H1 (cell line): ENCODE measurements around the gene WDR48. TPM values are rescaled to one million over a fixed set of nuclear protein-coding genes. Genes with fewer than 3 reads are reported as not detected.

Experiments
- CTCF ChIA-PET: fragments of 300-600 bp; sonication (Branson Sonifier 250); formaldehyde crosslinking; loops from one replicate; lab custom pipeline; 2021; ENCODE audit not compliant: partially characterized antibody; lab: Charles Lee
- POLR2A ChIA-PET: fragments of 300-600 bp; sonication (Branson Sonifier 250); formaldehyde crosslinking; loops from one replicate; lab custom pipeline; 2021; ENCODE audit warnings: inconsistent platforms; ENCODE audit not compliant: partially characterized antibody; lab: Charles Lee
- DNase-seq, 2 experiments: peaks; one replicate each; pipeline versions ENCODE4 v3.0.0 to v3.0.0-alpha.2; 2010 to 2022; ENCODE audit warnings: low spot score in 2 of 2, low read depth in 1 of 2, mixed read lengths in 1 of 2
- FAIRE-seq: peaks from 2 replicates; lab custom pipeline; 2011; peaks lifted over from hg19 to GRCh38; lab: Jason Lieb, UNC
- H2AFZ ChIP-seq: 2 replicates; pipeline ENCODE4 v1.8.1; 2012; ENCODE audit warnings: low read length, inconsistent platforms
- H2AK5ac ChIP-seq: 2 replicates; pipeline ENCODE4 v1.6.1; 2013; ENCODE audit warnings: low read depth, low read length
- H2BK120ac ChIP-seq: replicated peaks from 2 replicates; pipeline ENCODE3; 2013; ENCODE audit warnings: low read depth, low read length, inconsistent platforms
- H2BK12ac ChIP-seq: 2 replicates; pipeline ENCODE4 v1.6.1; 2013; ENCODE audit warnings: low read depth, low read length
- H2BK15ac ChIP-seq: 2 replicates; pipeline ENCODE4 v1.6.1; 2013; ENCODE audit warnings: low read length
- H2BK20ac ChIP-seq: 2 replicates; pipeline ENCODE4 v1.6.1; 2013; ENCODE audit warnings: low read length
- H2BK5ac ChIP-seq: 2 replicates; pipeline ENCODE4 v1.6.1; 2013; ENCODE audit warnings: low read depth, low read length
- H3K14ac ChIP-seq: 2 replicates; pipeline ENCODE4 v1.6.1; 2013; ENCODE audit warnings: inconsistent platforms; ENCODE audit not compliant: insufficient read length
- H3K18ac ChIP-seq: 2 replicates; pipeline ENCODE4 v1.6.1; 2013; ENCODE audit warnings: low read length; ENCODE audit errors: extremely low read depth
- H3K23ac ChIP-seq: 2 replicates; pipeline ENCODE4 v1.6.1; 2013; ENCODE audit warnings: inconsistent platforms; ENCODE audit not compliant: insufficient read length
- H3K23me2 ChIP-seq: 2 replicates; pipeline ENCODE4 v1.6.1; 2013; ENCODE audit warnings: low read depth, low read length
- H3K27ac ChIP-seq: 2 replicates; pipeline ENCODE4 v1.6.1; 2011; ENCODE audit warnings: low read depth, low read length, inconsistent platforms
- H3K27me3 ChIP-seq, 4 experiments: replicated peaks in 1 of 4; 1 replicate in 1 of 4; 2 replicates in 3 of 4; pipeline versions ENCODE4 v1.6.1 to v1.8.1; 2011 to 2013; ENCODE audit warnings: low read length in 3 of 4, mild to moderate bottlenecking in 3 of 4, inconsistent platforms in 2 of 4, mixed read lengths in 2 of 4, moderate library complexity in 1 of 4; ENCODE audit not compliant: control insufficient read depth in 3 of 4, insufficient read depth in 3 of 4; ENCODE audit errors: extremely low read depth in 1 of 4
- H3K36me3 ChIP-seq, 4 experiments: 2 replicates each; pipeline versions ENCODE4 v1.6.1 to v1.8.1; 2011 to 2013; ENCODE audit warnings: mild to moderate bottlenecking in 4 of 4, low read length in 3 of 4, moderate library complexity in 2 of 4, control low read depth in 1 of 4, inconsistent platforms in 1 of 4; ENCODE audit not compliant: insufficient read depth in 4 of 4, control insufficient read depth in 2 of 4
- H3K4ac ChIP-seq: replicated peaks from 2 replicates; pipeline ENCODE3; 2013; ENCODE audit warnings: low read length, low read depth, mixed read lengths, inconsistent platforms; ENCODE audit not compliant: insufficient read length
- H3K4me1 ChIP-seq, 4 experiments: replicated peaks in 1 of 4; 1 replicate in 1 of 4; 2 replicates in 3 of 4; pipeline versions ENCODE4 v1.6.1 to v1.8.1; 2011 to 2013; ENCODE audit warnings: low read length in 3 of 4, inconsistent platforms in 2 of 4, mixed read lengths in 1 of 4; ENCODE audit not compliant: insufficient read depth in 4 of 4, control insufficient read depth in 3 of 4
- H3K4me2 ChIP-seq, 2 experiments: 2 replicates each; pipeline versions ENCODE4 v1.6.1 to v1.8.1; 2011 to 2013; ENCODE audit warnings: low read depth in 2 of 2, low read length in 2 of 2, control low read depth in 1 of 2, inconsistent platforms in 1 of 2, mild to moderate bottlenecking in 1 of 2; ENCODE audit not compliant: insufficient read depth in 1 of 2
- H3K4me3 ChIP-seq, 4 experiments: fragments of 200-600, 300-600 bp in 1 of 4; sonication (generic), shearing (Covaris generic), sonication (Bioruptor Twin) in 1 of 4; 2 replicates each; pipeline versions ENCODE4 v1.5.1 to v1.8.1; 2011 to 2016; ENCODE audit warnings: low read length in 4 of 4, low read depth in 3 of 4, control low read depth in 2 of 4, inconsistent platforms in 2 of 4, mild to moderate bottlenecking in 2 of 4, mixed read lengths in 1 of 4, moderate library complexity in 1 of 4; ENCODE audit not compliant: insufficient read depth in 2 of 4; ENCODE audit errors: extremely low read depth in 1 of 4
- H3K56ac ChIP-seq: replicated peaks from 2 replicates; pipeline ENCODE3; 2013; ENCODE audit warnings: low read depth, mild to moderate bottlenecking, mixed read lengths, low read length, inconsistent platforms; ENCODE audit not compliant: insufficient read length
- H3K79me1 ChIP-seq: 2 replicates; pipeline ENCODE4 v1.6.1; 2013; ENCODE audit warnings: low read depth, low read length, control low read depth
- H3K79me2 ChIP-seq, 2 experiments: 2 replicates each; pipeline versions ENCODE4 v1.6.1 to v1.8.1; 2012 to 2013; ENCODE audit warnings: low read length in 2 of 2, mild to moderate bottlenecking in 2 of 2, inconsistent platforms in 1 of 2; ENCODE audit not compliant: insufficient read depth in 2 of 2, control insufficient read depth in 1 of 2
- H3K9ac ChIP-seq, 4 experiments: replicated peaks in 1 of 4; 1 replicate in 1 of 4; 2 replicates in 3 of 4; pipeline versions ENCODE4 v1.6.1 to v1.8.1; 2011 to 2013; ENCODE audit warnings: low read depth in 3 of 4, low read length in 3 of 4, control low read depth in 2 of 4, mild to moderate bottlenecking in 2 of 4, moderate library complexity in 2 of 4, inconsistent platforms in 1 of 4; ENCODE audit errors: extremely low read depth in 1 of 4
- H3K9me3 ChIP-seq, 2 experiments: 2 replicates each; pipeline versions ENCODE4 v1.6.1 to v1.8.1; 2012 to 2013; ENCODE audit warnings: mild to moderate bottlenecking in 2 of 2, moderate library complexity in 2 of 2, control low read depth in 1 of 2, inconsistent platforms in 1 of 2, low read depth in 1 of 2, low read length in 1 of 2, mixed read lengths in 1 of 2; ENCODE audit not compliant: insufficient read depth in 2 of 2
- H4K20me1 ChIP-seq, 2 experiments: replicated peaks in 1 of 2; 2 replicates each; pipeline versions ENCODE3 to v1.8.1; 2011 to 2013; ENCODE audit warnings: inconsistent platforms in 2 of 2, low read length in 2 of 2, mild to moderate bottlenecking in 1 of 2; ENCODE audit not compliant: insufficient read depth in 2 of 2, control insufficient read depth in 1 of 2
- H4K5ac ChIP-seq: 2 replicates; pipeline ENCODE4 v1.6.1; 2013; ENCODE audit warnings: low read length, low read depth, mixed read lengths, inconsistent platforms; ENCODE audit not compliant: insufficient read length
- H4K8ac ChIP-seq: 2 replicates; pipeline ENCODE4 v1.8.0; 2013; ENCODE audit warnings: mild to moderate bottlenecking, moderate library complexity, low read length, inconsistent platforms; ENCODE audit not compliant: insufficient read depth; ENCODE audit errors: extremely low read depth
- H4K91ac ChIP-seq: replicated peaks from 2 replicates; pipeline ENCODE3; 2013; ENCODE audit warnings: low read length, mixed read lengths, inconsistent platforms; ENCODE audit not compliant: insufficient read length
- BACH1 ChIP-seq: IDR thresholded peaks from 2 replicates; pipeline ENCODE4 v1.6.1; 2012; ENCODE audit warnings: low read length, improper control_type of control experiment
- HDAC2 ChIP-seq, 2 experiments: fragments of 300-600 bp in 1 of 2; sonication (generic) in 1 of 2; IDR thresholded peaks; 2 replicates each; pipeline ENCODE4 v1.6.1; 2011 to 2012; ENCODE audit warnings: low read depth in 2 of 2, low read length in 2 of 2, mild to moderate bottlenecking in 2 of 2, moderate library complexity in 2 of 2, borderline replicate concordance in 1 of 2, inconsistent platforms in 1 of 2
- JUND ChIP-seq: IDR thresholded peaks from 2 replicates; pipeline ENCODE4 v1.6.1; 2011; ENCODE audit warnings: mild to moderate bottlenecking, improper control_type of control experiment, low read length
- KDM5A ChIP-seq: fragments of 200-600 bp; IDR thresholded peaks from 2 replicates; pipeline ENCODE4 v1.7.1; 2012; ENCODE audit warnings: mild to moderate bottlenecking, low read length, inconsistent platforms, mixed read lengths
- NRF1 ChIP-seq: IDR thresholded peaks from 2 replicates; pipeline ENCODE4 v1.6.1; 2011; ENCODE audit warnings: mild to moderate bottlenecking, low read depth, low read length, improper control_type of control experiment
- RFX5 ChIP-seq: IDR thresholded peaks from 2 replicates; pipeline ENCODE4 v1.6.1; 2011; ENCODE audit warnings: low read depth, low read length, improper control_type of control experiment, borderline replicate concordance
- RNF2 ChIP-seq: fragments of 200-900, 300-1000 bp; sonication (generic); IDR thresholded peaks from 2 replicates; pipeline ENCODE4 v1.7.1; 2016; ENCODE audit warnings: borderline replicate concordance, low read depth, mild to moderate bottlenecking, antibody characterized with exemption, low read length; ENCODE audit not compliant: poor library complexity, severe bottlenecking; ENCODE audit errors: missing control alignments
- SRF ChIP-seq: IDR thresholded peaks from 2 replicates; pipeline ENCODE4 v1.6.1; 2011; ENCODE audit warnings: mild to moderate bottlenecking, low read depth, low read length, moderate library complexity
- TAF1 ChIP-seq: IDR thresholded peaks from 2 replicates; pipeline ENCODE4 v1.6.1; 2011; ENCODE audit warnings: mild to moderate bottlenecking, low read depth, low read length
- TCF12 ChIP-seq: IDR thresholded peaks from 2 replicates; pipeline ENCODE4 v1.6.1; 2011; ENCODE audit warnings: low read depth, mild to moderate bottlenecking, low read length
- YY1 ChIP-seq: IDR thresholded peaks from 2 replicates; pipeline ENCODE4 v1.6.1; 2011; ENCODE audit warnings: low read depth, mild to moderate bottlenecking, low read length
- WGBS, 2 experiments: shearing (Covaris generic) in 1 of 2; methylation state at CpG; one replicate each; pipeline versions ENCODE4 v1.1.6 to v1.1.7; 2013 to 2015; ENCODE audit warnings: low lambda C conversion rate in 2 of 2, mixed read lengths in 2 of 2, inconsistent platforms in 1 of 2, low coverage in 1 of 2, missing lambda C conversion rate in 1 of 2; ENCODE audit not compliant: insufficient replicate concordance in 2 of 2, insufficient coverage in 1 of 2, insufficient read length in 1 of 2; ENCODE audit errors: extremely low coverage in 1 of 2, missing lambda C conversion rate in 1 of 2; 5-methylcytosine and 5-hydroxymethylcytosine counted together
- polyA plus RNA-seq, 7 experiments: library from polyadenylated mRNA; depleted of rRNA in 3 of 7; stranded (reverse) in 5 of 7; unstranded in 2 of 7; fragments of >200 nt in 5 of 7; fragments of 200-250 nt in 2 of 7; gene quantifications; 1 replicate in 5 of 7; 2 replicates in 1 of 7; 4 replicates in 1 of 7; pipeline versions ENCODE4 v1.2.1 to v1.2.3, GENCODE V29; 2011 to 2013; ENCODE audit warnings: missing spikeins in 2 of 7, mixed read lengths in 2 of 7
- total RNA-seq: library from RNA; stranded (reverse); fragmentation: NEBNext Ultra II Directional; extraction: Animal tissue kit (Norgen Biotek cat#: 25700); gene quantifications from 2 replicates; pipeline ENCODE4 v1.2.1, GENCODE V29; 2021

The WDR48 gene
- total and polyA plus RNA-seq, 2 of the 8 experiments (the other 6 are each of a cell fraction or from before 2014, with no cell fraction given), result 21.2 to 54.1 TPM

DNA sequence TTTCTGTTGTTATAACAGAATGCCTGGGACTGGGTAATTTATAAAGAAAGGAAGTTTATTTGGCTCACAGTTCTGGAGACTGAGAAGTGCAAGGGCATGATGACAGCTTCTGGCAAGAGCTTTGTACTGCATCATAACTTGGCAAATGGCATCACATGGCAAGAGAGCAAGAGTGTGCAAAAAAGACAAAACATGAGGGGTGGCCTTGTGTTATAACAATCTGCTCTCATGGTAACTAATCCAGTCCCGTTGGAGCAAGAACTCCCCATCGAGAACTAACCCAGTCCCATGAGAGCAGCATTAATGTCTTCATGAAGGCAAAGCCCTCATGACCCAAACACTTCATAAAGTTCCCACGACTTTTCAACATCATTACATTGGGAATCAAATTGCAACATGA, 23.3 kb upstream of the WDR48 start:
- POLR2A ChIA-PET, result no interaction called here

More for the DNA sequence above, 23.3 kb upstream of the WDR48 start:
- Histone ChIP-seq H2BK20ac (no peak overlapping the region), H3K27me3 (no peaks in the 10 kb centered on the region), H2BK15ac (no peak overlapping the region), H3K4me3 (no peak overlapping the region), H3K18ac (no peak overlapping the region), H3K23ac (no peak overlapping the region), H3K23me2 (no peaks in the 10 kb centered on the region), H3K36me3 (no peaks in the 10 kb centered on the region), H2AFZ (no peak overlapping the region), H3K4ac (no peak overlapping the region), H2BK5ac (no peak overlapping the region), H3K9ac (no peak overlapping the region), H3K79me1 (no peaks in the 10 kb centered on the region), H3K9me3 (no peaks in the 10 kb centered on the region), H3K4me1 (no peaks in the 10 kb centered on the region), H2BK120ac (no peak overlapping the region), H3K79me2 (no peaks in the 10 kb centered on the region), H3K4me2 (no peak overlapping the region), H4K20me1 (no peaks in the 10 kb centered on the region), H2AK5ac (no peak overlapping the region), H3K14ac (no peak overlapping the region), H3K27ac (no peak overlapping the region), H4K5ac (no peak overlapping the region), H4K91ac (no peak overlapping the region), H2BK12ac (no peak overlapping the region), H3K56ac (no peak overlapping the region), H4K8ac (no peak overlapping the region)
- DNase-seq (no peak), FAIRE-seq (no peak)
- 84% methylated on average over 3 of the region's 3 CpGs; no CpG with 5 or more reads in 1 of the 2 experiments for WGBS, 2 experiments
- TF ChIP-seq JUND (no peak), KDM5A (no peak), TAF1 (no peak), BACH1 (no peak), RNF2 (no peak), SRF (no peak), YY1 (no peak), RFX5 (no peak), TCF12 (no peak), NRF1 (no peak), HDAC2 (IDR thresholded peaks at IDR 0.05; ENCODE audit: borderline replicate concordance in 1 of 2, low read depth in 2 of 2, low read length in 2 of 2) (no peak)
- CTCF ChIA-PET, result interaction anchor here (1.3 to 7.4 kb wide), 3 partner anchors 28 to 290 kb away, joined by 3 to 60 read pairs (median 4); no protein-coding TSS in a partner anchor
